ENCODE results near the gene PLCH1.

The PLCH1 gene

DNA sequence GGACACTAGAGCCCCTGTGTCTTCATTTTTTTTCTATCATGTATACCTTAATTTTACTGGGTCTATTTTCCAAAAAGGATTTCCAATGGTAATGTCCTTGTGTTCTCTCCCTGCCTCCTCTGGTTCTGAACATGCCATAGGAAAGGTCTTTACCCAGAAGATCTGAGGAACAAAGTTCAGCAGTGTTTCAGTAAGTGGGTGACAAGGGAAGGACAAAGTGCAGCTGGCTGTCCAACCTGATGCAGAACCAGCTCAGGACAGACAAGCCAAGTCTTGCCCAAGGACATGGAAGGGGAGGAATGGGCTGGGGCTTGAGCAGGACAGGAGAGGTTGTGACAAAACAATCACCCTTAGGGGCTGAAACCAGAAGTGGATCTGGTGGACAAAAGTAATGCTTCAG is 390.2 kb downstream of the PLCH1 start:
- no peaks in the 10 kb centered on the region for H3K9me3 ChIP-seq (ENCODE audit: low read length)
- H3K4me2 ChIP-seq (ENCODE audit: low read length), result no peak overlapping the region
- no peaks in the 10 kb centered on the region for H3K9me2 ChIP-seq (ENCODE audit: low read depth, low read length)
- TF ChIP-seq CTCF (IDR thresholded peaks at IDR 0.05; ENCODE audit: low read length), result no peak
- no peak for TF ChIP-seq EZH2 (IDR thresholded peaks at IDR 0.05; ENCODE audit: borderline replicate concordance, low read length)
- H4K20me1 ChIP-seq (ENCODE audit: insufficient read depth, low read length), result no peaks in the 10 kb centered on the region
- no peak overlapping the region for H3K4me3 ChIP-seq (ENCODE audit: low read depth, low read length, poor library complexity, severe bottlenecking)
- no peaks in the 10 kb centered on the region for H3K36me3 ChIP-seq (ENCODE audit: insufficient read depth, low read length)
- H3K9ac ChIP-seq (ENCODE audit: low read length), result no peak overlapping the region
- no peaks in the 10 kb centered on the region for H3K79me2 ChIP-seq (ENCODE audit: insufficient read depth, low read length)
- H2AFZ ChIP-seq (ENCODE audit: low read length), result no peak overlapping the region
- no peaks in the 10 kb centered on the region for H3K4me1 ChIP-seq (ENCODE audit: insufficient read depth, low read length, severe bottlenecking)
- H3K27ac ChIP-seq (ENCODE audit: low read depth, low read length, poor library complexity, severe bottlenecking), result no peak overlapping the region
- H3K27me3 ChIP-seq (ENCODE audit: insufficient read depth, low read length), result no peaks in the 10 kb centered on the region
- H3F3A ChIP-seq (ENCODE audit: insufficient read depth, low read length), result no peaks in the 10 kb centered on the region

GRCh38 chr3:155352900-155353490 is 391.9 kb downstream of the PLCH1 start:
- Histone ChIP-seq H3K4me2 (ENCODE audit: low read length) (no peak overlapping the region), H3K36me3 (ENCODE audit: insufficient read depth, low read length) (no peaks in the 10 kb centered on the region), H2AFZ (ENCODE audit: low read length) (no peak overlapping the region), H3K9ac (ENCODE audit: low read length) (no peak overlapping the region), H3K79me2 (ENCODE audit: insufficient read depth, low read length) (no peaks in the 10 kb centered on the region), H3K4me1 (ENCODE audit: insufficient read depth, low read length, severe bottlenecking) (no peaks in the 10 kb centered on the region), H3K9me3 (ENCODE audit: low read length) (no peaks in the 10 kb centered on the region), H3K27ac (ENCODE audit: low read depth, low read length, poor library complexity, severe bottlenecking) (no peak overlapping the region), H3K4me3 (ENCODE audit: low read depth, low read length, poor library complexity, severe bottlenecking) (no peak overlapping the region), H3K9me2 (ENCODE audit: low read depth, low read length) (no peaks in the 10 kb centered on the region), H3F3A (ENCODE audit: insufficient read depth, low read length) (no peaks in the 10 kb centered on the region), H4K20me1 (ENCODE audit: insufficient read depth, low read length) (no peaks in the 10 kb centered on the region), H3K27me3 (ENCODE audit: insufficient read depth, low read length) (no peaks in the 10 kb centered on the region)
- TF ChIP-seq EZH2 (IDR thresholded peaks at IDR 0.05; ENCODE audit: borderline replicate concordance, low read length) (no peak), CTCF (IDR thresholded peaks at IDR 0.05; ENCODE audit: low read length) (peak; percentile 87)

DNA sequence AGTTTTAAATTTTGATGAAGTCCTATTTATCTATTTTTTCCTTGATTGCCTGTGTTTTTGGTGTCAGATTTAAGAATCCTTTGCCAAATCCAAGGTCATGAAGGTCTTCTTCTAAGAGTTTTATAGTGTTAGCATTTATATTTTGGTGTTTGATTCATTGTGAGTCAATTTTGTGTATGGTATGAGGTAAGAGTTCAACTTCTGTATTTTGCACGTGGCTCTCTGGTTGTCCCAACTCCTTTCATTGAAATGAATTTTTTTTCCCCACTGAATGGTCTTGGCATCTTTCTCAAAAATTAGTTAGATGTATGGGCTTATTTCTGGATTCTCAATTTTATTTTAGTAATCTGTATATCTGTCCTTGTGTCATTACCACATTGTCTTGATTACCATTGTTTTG is 394.3 kb downstream of the PLCH1 start:
- TF ChIP-seq CTCF (IDR thresholded peaks at IDR 0.05; ENCODE audit: low read length), result no peak
- no peak for TF ChIP-seq EZH2 (IDR thresholded peaks at IDR 0.05; ENCODE audit: borderline replicate concordance, low read length)
- no peaks in the 10 kb centered on the region for H3K4me1 ChIP-seq (ENCODE audit: insufficient read depth, low read length, severe bottlenecking)
- H3K9ac ChIP-seq (ENCODE audit: low read length), result no peak overlapping the region
- no peak overlapping the region for H3K27ac ChIP-seq (ENCODE audit: low read depth, low read length, poor library complexity, severe bottlenecking)
- no peak overlapping the region for H2AFZ ChIP-seq (ENCODE audit: low read length)
- H3K36me3 ChIP-seq (ENCODE audit: insufficient read depth, low read length), result no peaks in the 10 kb centered on the region
- H3K27me3 ChIP-seq (ENCODE audit: insufficient read depth, low read length), result no peaks in the 10 kb centered on the region
- H3F3A ChIP-seq (ENCODE audit: insufficient read depth, low read length), result no peaks in the 10 kb centered on the region
- H3K9me3 ChIP-seq (ENCODE audit: low read length), result no peaks in the 10 kb centered on the region
- H4K20me1 ChIP-seq (ENCODE audit: insufficient read depth, low read length), result no peaks in the 10 kb centered on the region
- no peaks in the 10 kb centered on the region for H3K9me2 ChIP-seq (ENCODE audit: low read depth, low read length)
- no peaks in the 10 kb centered on the region for H3K79me2 ChIP-seq (ENCODE audit: insufficient read depth, low read length)
- no peak overlapping the region for H3K4me2 ChIP-seq (ENCODE audit: low read length)
- H3K4me3 ChIP-seq (ENCODE audit: low read depth, low read length, poor library complexity, severe bottlenecking), result no peak overlapping the region
